Type B pancreatic cell (in vitro differentiated cells): Measurements from ENCODE around the gene LRFN3. TPM values are rescaled to one million over a fixed set of nuclear protein-coding genes. Genes with fewer than 3 reads are reported as not detected.

Source experiments
- DNase-seq: peaks from one replicate; pipeline ENCODE4 v3.0.0; 2021; ENCODE audit warnings: mixed read lengths; ENCODE audit not compliant: unreplicated experiment; ENCODE audit errors: extremely low spot score
- H3K27ac Mint-ChIP-seq: 2 replicates; pipeline ENCODE4 v1.8.0; 2021; ENCODE audit warnings: mild to moderate bottlenecking, mixed read lengths
- H3K27me3 Mint-ChIP-seq: 2 replicates; pipeline ENCODE4 v1.8.0; 2021; ENCODE audit warnings: mixed read lengths
- H3K36me3 Mint-ChIP-seq: 2 replicates; pipeline ENCODE4 v1.8.0; 2021; ENCODE audit warnings: mixed read lengths
- H3K4me1 Mint-ChIP-seq: one replicate; pipeline ENCODE4 v1.8.0; 2021; ENCODE audit warnings: mixed read lengths; ENCODE audit not compliant: unreplicated experiment
- H3K4me3 Mint-ChIP-seq: 2 replicates; pipeline ENCODE4 v1.8.0; 2021; ENCODE audit warnings: mild to moderate bottlenecking, mixed read lengths
- H3K9me3 Mint-ChIP-seq: 2 replicates; pipeline ENCODE4 v1.8.0; 2021; ENCODE audit warnings: mixed read lengths
- total RNA-seq: library from RNA; stranded (reverse); gene quantifications from 2 replicates; pipeline ENCODE4 v1.2.1, GENCODE V29; 2021; ENCODE audit warnings: low replicate concordance
- TF ChIP-seq, protein P1 (sequence below): fragments of 200-600 bp; sonication (generic); conservative IDR thresholded peaks from 2 replicates; pipeline ENCODE4 v1.5.0; 2021; ENCODE audit warnings: antibody characterized with exemption, mild to moderate bottlenecking

Gene LRFN3
- total RNA-seq, 1 donor from 2014 or later: 22.6 TPM

DNA sequence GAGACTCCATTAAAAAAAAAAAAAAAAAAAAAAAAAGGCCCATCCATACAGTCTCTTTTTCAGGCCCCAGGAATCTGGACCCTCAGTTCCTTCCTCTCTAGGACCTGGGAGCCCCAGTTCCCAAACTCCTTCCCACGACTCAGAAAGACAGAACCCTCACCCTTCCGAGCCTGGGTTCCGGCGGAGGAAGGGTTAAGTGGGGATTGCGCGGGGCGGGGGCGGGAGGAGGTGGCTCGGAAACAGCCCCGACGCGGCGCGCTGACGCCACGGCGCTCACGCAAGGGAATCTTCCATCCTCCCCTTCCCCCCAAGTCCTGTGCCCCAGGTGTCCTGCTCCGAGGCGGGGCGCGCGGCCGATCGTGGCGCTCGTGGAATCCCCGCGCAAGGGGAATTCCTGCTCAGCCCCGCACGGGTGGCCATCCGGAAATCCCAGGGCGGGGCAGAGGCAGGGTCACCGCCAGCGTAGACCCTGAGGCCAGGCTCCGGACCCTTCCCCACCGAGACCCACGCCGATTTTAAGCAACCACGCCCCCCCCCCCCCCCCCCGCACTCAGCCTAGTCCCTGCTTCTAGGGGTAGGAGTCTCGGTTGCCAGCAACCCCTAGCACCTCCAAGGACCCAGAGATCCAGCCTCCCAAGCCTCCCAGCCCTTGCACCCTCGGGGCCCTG, 36.5 kb upstream of the LRFN3 start:
- DNase-seq: peak; percentile 81
- Mint-ChIP-seq H3K9me3 (no peaks in the 10 kb centered on the region), H3K27ac (peak overlapping the region; percentile 95), H3K27me3 (peaks cover 22% of the 10 kb centered on the region), H3K4me1 (peaks cover 12% of the 10 kb centered on the region), H3K36me3 (no peaks in the 10 kb centered on the region), H3K4me3 (peak overlapping the region; percentile 97)
- TF ChIP-seq, protein P1, sequence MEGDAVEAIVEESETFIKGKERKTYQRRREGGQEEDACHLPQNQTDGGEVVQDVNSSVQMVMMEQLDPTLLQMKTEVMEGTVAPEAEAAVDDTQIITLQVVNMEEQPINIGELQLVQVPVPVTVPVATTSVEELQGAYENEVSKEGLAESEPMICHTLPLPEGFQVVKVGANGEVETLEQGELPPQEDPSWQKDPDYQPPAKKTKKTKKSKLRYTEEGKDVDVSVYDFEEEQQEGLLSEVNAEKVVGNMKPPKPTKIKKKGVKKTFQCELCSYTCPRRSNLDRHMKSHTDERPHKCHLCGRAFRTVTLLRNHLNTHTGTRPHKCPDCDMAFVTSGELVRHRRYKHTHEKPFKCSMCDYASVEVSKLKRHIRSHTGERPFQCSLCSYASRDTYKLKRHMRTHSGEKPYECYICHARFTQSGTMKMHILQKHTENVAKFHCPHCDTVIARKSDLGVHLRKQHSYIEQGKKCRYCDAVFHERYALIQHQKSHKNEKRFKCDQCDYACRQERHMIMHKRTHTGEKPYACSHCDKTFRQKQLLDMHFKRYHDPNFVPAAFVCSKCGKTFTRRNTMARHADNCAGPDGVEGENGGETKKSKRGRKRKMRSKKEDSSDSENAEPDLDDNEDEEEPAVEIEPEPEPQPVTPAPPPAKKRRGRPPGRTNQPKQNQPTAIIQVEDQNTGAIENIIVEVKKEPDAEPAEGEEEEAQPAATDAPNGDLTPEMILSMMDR: no peak

DNA sequence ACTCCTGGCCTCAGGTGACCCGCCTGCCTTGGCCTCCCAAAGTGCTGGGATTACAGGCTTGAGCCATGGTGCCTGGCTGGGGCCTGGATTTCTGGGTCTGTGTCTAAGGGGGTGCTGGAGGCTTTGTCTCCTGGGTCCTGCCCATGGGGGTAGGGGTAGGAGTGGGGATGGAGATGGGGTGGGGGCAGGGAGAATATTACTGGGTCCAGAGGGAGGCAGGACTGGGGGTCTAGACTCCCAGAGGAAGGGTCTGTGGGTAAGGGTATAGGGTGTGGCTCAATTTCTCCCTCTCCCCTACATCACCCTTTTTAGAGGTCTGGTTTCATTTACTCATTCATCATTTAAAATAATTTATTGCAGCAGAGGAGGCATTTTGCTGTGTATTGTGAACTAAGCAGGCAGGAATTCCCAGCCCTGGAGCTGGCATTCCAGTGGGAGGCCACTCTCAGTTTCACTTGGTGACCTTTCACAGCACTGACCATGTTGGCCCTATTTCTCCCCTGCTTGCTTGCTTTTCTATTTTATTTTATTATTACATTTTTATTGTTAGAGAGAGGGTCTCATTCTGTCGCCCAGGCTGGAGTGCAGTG, 35.0 kb upstream of the LRFN3 start:
- peaks cover 17% of the 10 kb centered on the region for H3K4me1 Mint-ChIP-seq
- H3K9me3 Mint-ChIP-seq: no peaks in the 10 kb centered on the region
- H3K27me3 Mint-ChIP-seq: peaks cover 22% of the 10 kb centered on the region
- no peaks in the 10 kb centered on the region for H3K36me3 Mint-ChIP-seq
- H3K27ac Mint-ChIP-seq: peak overlapping the region; percentile 95
- peak overlapping the region; percentile 97 for H3K4me3 Mint-ChIP-seq
- TF ChIP-seq, protein P1: no peak
- DNase-seq: no peak

DNA sequence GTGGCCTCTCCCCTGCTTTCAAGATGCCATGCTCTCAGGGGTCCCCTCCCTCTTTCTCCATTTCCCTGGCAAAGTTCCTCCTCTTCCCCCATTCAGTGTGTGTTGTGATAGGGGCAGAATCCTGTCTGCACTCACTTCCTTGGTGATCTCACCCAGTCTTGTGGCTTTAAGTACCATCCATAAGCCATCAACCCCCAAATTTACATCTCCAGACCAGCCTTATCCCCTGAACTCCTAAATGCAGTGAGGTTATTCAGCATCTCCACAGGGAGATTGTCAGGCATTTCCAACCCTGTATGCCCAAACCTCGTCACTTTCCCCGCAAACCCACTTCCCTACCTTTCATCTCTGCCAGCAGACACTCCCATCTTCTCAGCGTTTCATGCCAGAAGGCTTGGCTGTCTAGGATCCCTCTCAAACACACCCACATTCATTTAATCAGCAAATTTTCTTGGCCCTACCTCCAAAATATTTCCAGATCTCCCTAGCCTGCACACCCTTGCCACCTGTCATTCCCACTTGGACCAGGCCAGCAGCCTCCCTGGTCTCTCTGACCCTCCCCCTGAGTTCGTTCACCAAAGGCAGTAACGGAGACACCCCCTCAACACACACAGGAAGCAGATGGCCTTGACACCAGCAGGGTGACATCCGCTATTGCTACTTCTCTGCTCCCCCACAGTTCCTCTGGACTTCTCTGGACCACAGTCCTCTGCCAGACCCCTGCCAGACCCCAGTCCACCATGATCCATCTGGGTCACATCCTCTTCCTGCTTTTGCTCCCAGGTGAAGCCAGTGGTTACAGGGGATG, 34.1 kb upstream of the LRFN3 start, which contains the start of gene HCST:
TSS of gene HCST (plus strand) at position 676 of the 808 bp plus-strand sequence. CDS start at position 741, 65 bp downstream.
- Mint-ChIP-seq H3K4me1 (peaks cover 17% of the 10 kb centered on the region), H3K27me3 (peaks cover 22% of the 10 kb centered on the region), H3K4me3 (peak within 1 kb of the TSS; percentile 97), H3K27ac (peak within 1 kb of the TSS; percentile 86), H3K9me3 (no peaks in the 10 kb centered on the region), H3K36me3 (no peaks in the 10 kb centered on the region)
- TF ChIP-seq, protein P1: no peak
- DNase-seq: no peak

DNA sequence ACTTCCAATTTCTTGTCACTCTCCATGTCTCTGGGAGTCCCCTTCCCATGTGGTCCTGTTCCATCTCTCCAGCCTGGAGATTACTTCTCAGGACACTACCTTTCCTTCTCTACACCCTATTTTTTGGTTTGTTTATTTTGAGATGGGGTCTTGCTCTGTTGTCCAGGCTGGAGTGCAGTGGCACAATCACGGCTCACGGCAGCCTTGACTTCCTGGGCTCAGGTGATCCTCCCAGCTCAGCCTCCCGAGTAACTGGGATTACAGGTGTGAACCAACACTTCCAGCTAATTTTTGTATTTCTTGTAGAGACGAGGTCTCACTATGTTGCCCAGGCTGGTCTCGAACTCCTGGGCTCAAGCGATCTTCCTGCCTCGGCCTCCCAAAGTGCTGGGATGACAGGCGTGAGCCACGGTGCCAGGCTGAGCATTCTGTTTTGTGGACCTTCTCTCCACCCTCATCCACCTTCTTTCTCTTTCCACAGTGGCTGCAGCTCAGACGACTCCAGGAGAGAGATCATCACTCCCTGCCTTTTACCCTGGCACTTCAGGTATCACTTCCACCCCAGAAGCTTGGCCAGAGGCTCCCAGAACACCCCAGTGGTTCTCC, 33.2 kb upstream of the LRFN3 start:
- Mint-ChIP-seq H3K36me3 (no peaks in the 10 kb centered on the region), H3K27ac (peak overlapping the region; percentile 64), H3K27me3 (peaks cover 22% of the 10 kb centered on the region), H3K9me3 (no peaks in the 10 kb centered on the region), H3K4me3 (peak overlapping the region; percentile 66), H3K4me1 (peaks cover 17% of the 10 kb centered on the region)
- TF ChIP-seq, protein P1: no peak
- no peak for DNase-seq

DNA sequence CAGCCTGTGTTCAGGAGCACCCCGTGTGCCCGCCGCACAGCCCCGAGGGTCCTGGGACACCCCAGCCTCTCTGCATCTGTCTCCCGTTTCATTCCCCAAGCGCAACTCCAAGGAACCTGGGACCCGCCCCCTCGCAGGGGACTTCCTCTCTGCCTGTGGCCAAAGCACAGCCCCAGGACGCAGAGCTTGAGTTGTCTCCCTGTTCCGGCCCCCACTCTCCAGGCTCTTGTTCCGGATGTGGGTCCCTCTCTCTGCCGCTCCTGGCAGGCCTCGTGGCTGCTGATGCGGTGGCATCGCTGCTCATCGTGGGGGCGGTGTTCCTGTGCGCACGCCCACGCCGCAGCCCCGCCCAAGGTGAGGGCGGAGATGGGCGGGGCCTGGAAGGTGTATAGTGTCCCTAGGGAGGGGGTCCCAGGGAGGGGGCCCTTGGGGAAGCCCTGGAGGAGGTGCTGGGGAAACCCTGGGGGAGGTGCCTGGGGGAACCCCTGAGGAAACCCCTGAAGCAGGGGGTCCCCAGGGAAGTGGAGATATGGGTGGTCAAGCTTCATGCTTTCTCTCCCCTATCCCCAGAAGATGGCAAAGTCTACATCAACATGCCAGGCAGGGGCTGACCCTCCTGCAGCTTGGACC, 32.5 kb upstream of the LRFN3 start:
- DNase-seq: no peak
- Mint-ChIP-seq H3K9me3 (no peaks in the 10 kb centered on the region), H3K4me1 (peaks cover 17% of the 10 kb centered on the region), H3K27me3 (peaks cover 22% of the 10 kb centered on the region), H3K36me3 (no peaks in the 10 kb centered on the region), H3K27ac (peak overlapping the region; percentile 64), H3K4me3 (peak overlapping the region; percentile 66)
- TF ChIP-seq, protein P1: no peak
